Tibial nerve (tissue), 3 donors: ENCODE measurements around the gene SHMT2.

Experiments
- CTCF ChIP-seq, 5 experiments: fragments of 200-600 bp in 3 of 5; fragments of 450-650 bp in 2 of 5; sonication (generic) in 3 of 5; IDR thresholded peaks; one replicate each; pipeline ENCODE4 v1.5.1; 2016 to 2019; ENCODE audit warnings: antibody characterized with exemption in 5 of 5, mild to moderate bottlenecking in 3 of 5, moderate library complexity in 2 of 5
- POLR2A ChIP-seq, 2 donors: fragments of 450-650 bp; IDR thresholded peaks; one replicate each; pipeline ENCODE4 v1.6.1; 2017; ENCODE audit warnings: antibody characterized with exemption in 2 of 2, mild to moderate bottlenecking in 2 of 2, moderate library complexity in 2 of 2

DNA sequence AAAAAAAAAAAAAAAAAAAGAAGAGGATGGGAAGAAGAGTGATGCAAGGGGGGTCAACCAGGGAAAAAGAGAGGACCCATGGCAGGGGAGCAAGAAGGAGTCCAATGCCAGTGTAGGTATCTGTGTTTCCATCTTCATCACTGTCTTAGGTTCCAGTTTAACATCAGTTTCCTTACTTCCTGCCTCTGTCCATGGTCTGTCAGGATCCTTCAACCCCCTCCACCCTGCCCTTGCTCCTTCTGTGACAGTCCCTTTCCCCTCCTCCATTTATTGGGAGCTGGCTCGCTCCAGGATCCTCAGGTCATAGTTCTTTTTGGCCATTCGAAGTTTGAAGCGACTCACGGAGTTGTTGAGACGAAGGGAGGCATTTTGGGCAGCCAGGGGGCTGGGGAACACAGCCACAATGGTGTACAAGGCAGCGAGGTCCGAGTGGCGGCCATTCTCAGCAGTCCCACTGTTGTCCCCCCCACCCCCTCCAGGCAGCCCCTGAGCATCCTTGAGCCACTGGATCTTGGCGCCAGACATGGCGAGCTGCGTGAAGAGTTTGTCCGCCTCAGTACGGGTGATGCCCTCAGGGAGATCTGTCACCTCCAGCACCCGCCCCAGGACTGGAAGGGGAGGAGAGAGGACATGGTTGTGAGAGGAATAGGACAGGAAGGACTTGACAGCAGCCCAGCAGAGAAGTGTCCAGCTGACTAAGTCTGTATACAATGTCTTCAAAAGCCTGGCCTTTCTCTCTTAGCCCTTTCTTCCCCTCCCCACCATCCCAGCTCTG lies 25.2 kb downstream of the SHMT2 start:
- no peak for TF ChIP-seq CTCF (IDR thresholded peaks at IDR 0.05)
- no peak for TF ChIP-seq POLR2A (IDR thresholded peaks at IDR 0.05)
